Colonic mucosa (tissue), 4 donors: Measurements from ENCODE around the gene WWOX. TPM values are rescaled to one million over a fixed set of nuclear protein-coding genes. Genes with fewer than 3 reads are reported as not detected.

ENCODE experiments used
- DNase-seq: peaks from one replicate; pipeline ENCODE4 v3.0.0-alpha.2; 2020
- H3K27ac ChIP-seq: fragments of 200-600 bp; one replicate; pipeline ENCODE4 v1.8.0; 2021
- H3K27me3 ChIP-seq: fragments of 200-600 bp; one replicate; pipeline ENCODE4 v1.8.0; 2021
- H3K36me3 ChIP-seq: fragments of 200-600 bp; one replicate; pipeline ENCODE4 v1.8.0; 2021
- H3K4me1 ChIP-seq: fragments of 200-600 bp; one replicate; pipeline ENCODE4 v1.8.0; 2021; ENCODE audit warnings: mild to moderate bottlenecking
- H3K4me3 ChIP-seq: fragments of 200-600 bp; one replicate; pipeline ENCODE4 v1.8.0; 2021
- H3K9ac ChIP-seq, 2 donors: one replicate each; pipeline ENCODE4 v1.7.0; 2013; ENCODE audit warnings: control low read depth in 2 of 2, low read depth in 2 of 2, low read length in 2 of 2
- H3K9me3 ChIP-seq: fragments of 200-600 bp; one replicate; pipeline ENCODE4 v1.8.0; 2021
- CTCF ChIP-seq: fragments of 200-600 bp; IDR thresholded peaks from one replicate; pipeline ENCODE4 v1.8.0; 2022; ENCODE audit warnings: antibody characterized with exemption, mild to moderate bottlenecking
- intact Hi-C: fragments of 100-400 bp; cut with DNase I; formaldehyde crosslinking; loops from one replicate; pipeline ENCODE4 v1.14.1; 2022
- total RNA-seq, 2 donors: library from RNA; stranded (reverse); fragmentation: NEBNext Ultra II Directional in 1 of 2; extraction: Animal tissue kit (Norgen Biotek cat#: 25700) in 1 of 2; gene quantifications; one replicate each; pipeline ENCODE4 v1.2.1, GENCODE V29; 2021
- donor health status: healthy.
- donor health status: DM: no; HTN: no; CAD: no.
- donor health status: DM: no; HTN: no; CAD: no.

Gene WWOX
- total RNA-seq, 2 donors from 2014 or later: 7.2 to 11.0 TPM

- no peak for DNase-seq
- no peaks in the 10 kb centered on the region for H3K4me1 ChIP-seq
- no peak for TF ChIP-seq CTCF
- H3K4me3 ChIP-seq: no peak overlapping the region
- H3K27ac ChIP-seq: no peak overlapping the region
- no peaks in the 10 kb centered on the region for H3K36me3 ChIP-seq
- no peaks in the 10 kb centered on the region for H3K27me3 ChIP-seq
- H3K9me3 ChIP-seq: no peaks in the 10 kb centered on the region
- H3K9ac ChIP-seq: no peak overlapping the region
- intact Hi-C loops: no loop called here
Observed at GRCh38 chr16:79155904-79156303, 1056.5 kb downstream of the WWOX start.

- intact Hi-C loops: no loop called here
- Histone ChIP-seq H3K9me3 (no peaks in the 10 kb centered on the region), H3K4me1 (no peaks in the 10 kb centered on the region), H3K36me3 (no peaks in the 10 kb centered on the region), H3K9ac (no peak overlapping the region), H3K4me3 (no peak overlapping the region), H3K27me3 (no peaks in the 10 kb centered on the region), H3K27ac (no peak overlapping the region)
- TF ChIP-seq CTCF: no peak
- DNase-seq: no peak
Observed at GRCh38 chr16:79156761-79157160, 1057.3 kb downstream of the WWOX start.

DNA sequence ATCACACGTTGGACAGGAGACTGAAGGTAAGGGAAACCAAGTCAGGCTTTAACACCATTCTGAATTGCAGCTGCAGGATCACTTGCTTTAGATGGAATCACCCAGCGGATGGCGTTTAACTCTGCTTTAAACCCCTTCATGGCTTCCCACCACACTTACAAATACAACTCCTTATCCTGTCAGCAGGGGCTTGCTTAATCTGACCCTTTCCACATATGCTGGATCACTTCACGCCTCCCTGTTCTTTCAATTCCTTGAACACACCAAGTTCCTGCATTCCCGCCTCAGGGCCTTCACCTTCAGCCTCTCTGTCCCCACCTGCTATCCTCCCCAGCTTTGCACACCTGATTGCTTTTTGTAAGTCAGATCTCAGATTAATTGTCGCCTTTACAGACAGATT, 1058.9 kb downstream of the WWOX start:
- Histone ChIP-seq H3K27ac (no peak overlapping the region), H3K4me1 (no peaks in the 10 kb centered on the region), H3K4me3 (no peak overlapping the region), H3K9me3 (no peaks in the 10 kb centered on the region), H3K9ac (no peak overlapping the region), H3K36me3 (no peaks in the 10 kb centered on the region), H3K27me3 (no peaks in the 10 kb centered on the region)
- no peak for DNase-seq
- TF ChIP-seq CTCF: no peak
- intact Hi-C loops: no loop called here

DNA sequence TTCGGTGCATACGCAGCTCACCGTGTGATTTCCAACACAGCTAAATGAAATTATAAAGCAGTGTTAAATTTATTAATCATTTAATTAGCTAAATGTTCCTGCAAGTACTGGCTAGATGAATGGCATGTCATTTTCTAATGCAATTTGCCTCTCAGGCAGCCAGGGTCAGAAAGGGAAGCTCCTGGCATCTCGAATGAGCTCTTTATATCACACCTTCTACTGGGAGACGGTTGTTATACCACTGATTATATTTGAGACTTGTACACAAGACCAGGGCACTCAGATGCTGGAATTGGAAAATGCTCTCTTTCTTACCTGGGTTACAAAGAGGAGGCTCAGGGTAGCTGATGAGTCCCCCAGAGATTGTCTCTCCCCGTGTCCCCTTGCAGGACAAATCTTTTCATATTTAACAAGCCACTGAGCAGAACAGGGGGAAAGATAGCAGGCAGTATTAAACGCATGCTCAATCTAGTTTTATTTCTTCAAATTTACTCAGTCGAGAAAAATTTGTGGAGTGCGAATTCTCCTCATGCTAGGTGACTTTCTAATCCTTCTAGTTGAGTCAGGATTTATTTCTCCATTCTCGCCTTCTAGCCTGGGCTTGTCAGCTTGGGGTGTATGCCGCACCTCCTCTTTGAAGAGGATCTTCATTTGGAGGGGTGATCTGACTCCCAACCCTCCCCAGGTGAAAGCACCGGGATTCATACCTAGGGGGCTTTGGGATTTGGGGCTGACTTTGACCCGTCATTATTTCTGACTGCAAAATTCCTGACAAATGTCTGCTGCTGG, 1060.0 kb downstream of the WWOX start:
- Histone ChIP-seq H3K36me3 (no peaks in the 10 kb centered on the region), H3K9me3 (no peaks in the 10 kb centered on the region), H3K4me3 (no peak overlapping the region), H3K4me1 (no peaks in the 10 kb centered on the region), H3K27ac (no peak overlapping the region), H3K9ac (no peak overlapping the region), H3K27me3 (no peaks in the 10 kb centered on the region)
- intact Hi-C loops: no loop called here
- TF ChIP-seq CTCF: no peak
- no peak for DNase-seq

DNA sequence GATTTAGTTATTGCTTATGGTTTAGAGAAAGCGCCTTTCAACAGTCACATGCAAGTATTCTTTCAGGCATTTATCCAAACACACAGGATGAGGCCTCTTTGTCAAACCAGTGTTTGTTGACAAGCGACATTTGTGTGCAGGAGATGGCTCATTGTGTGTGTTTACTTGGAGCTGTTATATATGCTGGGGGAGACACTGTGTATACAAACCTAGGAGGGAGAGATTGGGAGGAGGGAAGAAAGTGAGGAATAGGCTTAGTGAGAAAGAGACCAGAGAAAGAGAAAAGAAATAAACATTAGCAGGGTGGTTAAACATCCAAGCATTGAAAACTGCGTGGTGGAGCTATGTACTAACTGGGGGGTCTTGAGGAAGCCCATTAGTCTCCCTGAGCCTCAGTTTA, 1063.5 kb downstream of the WWOX start:
- no peaks in the 10 kb centered on the region for H3K27me3 ChIP-seq
- TF ChIP-seq CTCF: no peak
- no peak for DNase-seq
- no peaks in the 10 kb centered on the region for H3K4me1 ChIP-seq
- no peaks in the 10 kb centered on the region for H3K36me3 ChIP-seq
- no peak overlapping the region for H3K9ac ChIP-seq
- H3K9me3 ChIP-seq: no peaks in the 10 kb centered on the region
- no peak overlapping the region for H3K4me3 ChIP-seq
- intact Hi-C loops: no loop called here
- no peak overlapping the region for H3K27ac ChIP-seq
